WI38 (cell line): ENCODE results near the gene SHOC2.

Source experiments
- H3K4me3 ChIP-seq: 2 replicates; pipeline ENCODE4 v1.5.1; 2011; ENCODE audit warnings: low read depth, mild to moderate bottlenecking, control low read depth, low read length
- TF ChIP-seq, protein P1 (sequence below): IDR thresholded peaks from 2 replicates; pipeline ENCODE4 v1.5.1; 2012; ENCODE audit warnings: low read depth, mild to moderate bottlenecking, control low read depth, low read length

SHOC2 gene

DNA sequence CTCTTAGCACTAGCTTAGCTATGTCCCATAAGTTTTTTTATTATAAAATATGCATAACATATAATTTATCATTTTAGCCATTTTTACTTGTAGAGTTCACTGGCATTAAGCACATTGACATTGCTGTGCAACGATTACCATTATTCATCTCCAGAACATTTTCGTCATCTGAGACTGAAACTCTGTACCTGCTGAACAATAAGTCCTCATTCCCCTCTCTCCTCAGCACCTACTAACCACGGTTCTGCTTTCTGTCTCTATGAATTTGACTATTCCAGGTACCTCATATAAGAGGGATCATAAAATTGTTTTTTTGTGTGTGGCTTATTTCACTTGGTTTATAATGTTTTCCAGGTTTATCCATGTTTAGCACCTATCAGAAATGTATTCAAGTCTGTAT, 64.1 kb downstream of the SHOC2 start:
- no peak overlapping the region for H3K4me3 ChIP-seq
- TF ChIP-seq, protein P1, sequence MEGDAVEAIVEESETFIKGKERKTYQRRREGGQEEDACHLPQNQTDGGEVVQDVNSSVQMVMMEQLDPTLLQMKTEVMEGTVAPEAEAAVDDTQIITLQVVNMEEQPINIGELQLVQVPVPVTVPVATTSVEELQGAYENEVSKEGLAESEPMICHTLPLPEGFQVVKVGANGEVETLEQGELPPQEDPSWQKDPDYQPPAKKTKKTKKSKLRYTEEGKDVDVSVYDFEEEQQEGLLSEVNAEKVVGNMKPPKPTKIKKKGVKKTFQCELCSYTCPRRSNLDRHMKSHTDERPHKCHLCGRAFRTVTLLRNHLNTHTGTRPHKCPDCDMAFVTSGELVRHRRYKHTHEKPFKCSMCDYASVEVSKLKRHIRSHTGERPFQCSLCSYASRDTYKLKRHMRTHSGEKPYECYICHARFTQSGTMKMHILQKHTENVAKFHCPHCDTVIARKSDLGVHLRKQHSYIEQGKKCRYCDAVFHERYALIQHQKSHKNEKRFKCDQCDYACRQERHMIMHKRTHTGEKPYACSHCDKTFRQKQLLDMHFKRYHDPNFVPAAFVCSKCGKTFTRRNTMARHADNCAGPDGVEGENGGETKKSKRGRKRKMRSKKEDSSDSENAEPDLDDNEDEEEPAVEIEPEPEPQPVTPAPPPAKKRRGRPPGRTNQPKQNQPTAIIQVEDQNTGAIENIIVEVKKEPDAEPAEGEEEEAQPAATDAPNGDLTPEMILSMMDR, result no peak

DNA sequence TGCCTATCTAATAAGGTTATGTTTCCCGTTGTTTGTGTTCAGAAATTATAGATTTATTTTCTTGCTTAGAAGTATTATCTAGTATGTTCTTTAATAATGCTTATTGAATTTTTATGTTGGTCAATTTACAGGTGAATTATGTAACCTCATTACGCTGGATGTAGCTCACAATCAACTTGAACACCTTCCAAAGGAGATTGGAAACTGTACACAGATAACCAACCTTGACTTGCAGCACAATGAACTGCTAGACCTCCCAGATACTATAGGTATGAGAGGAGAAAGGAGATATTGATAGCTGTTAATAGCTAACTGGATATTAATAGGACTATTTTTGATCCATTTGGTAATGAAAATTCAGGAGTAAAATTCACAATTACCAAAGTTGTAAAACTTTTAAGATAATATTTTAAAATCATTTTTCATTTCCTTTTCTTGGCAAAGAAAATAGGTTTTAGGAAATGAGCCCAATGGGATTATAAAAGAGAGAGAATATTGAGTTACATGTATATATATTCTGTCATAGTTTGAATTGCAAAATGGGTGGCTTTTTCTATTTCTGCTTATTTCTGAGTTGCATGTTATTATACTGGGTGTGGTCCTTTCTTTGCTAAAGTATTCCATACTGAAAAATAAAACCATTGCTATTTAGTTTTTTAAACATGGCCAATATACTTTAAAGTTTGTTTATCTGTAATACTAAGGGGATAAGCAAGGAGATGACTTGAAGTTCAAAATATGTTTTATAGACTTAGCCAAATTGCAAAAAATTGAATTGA, 66.3 kb downstream of the SHOC2 start:
- TF ChIP-seq, protein P1, result no peak
- H3K4me3 ChIP-seq, result no peak overlapping the region

DNA sequence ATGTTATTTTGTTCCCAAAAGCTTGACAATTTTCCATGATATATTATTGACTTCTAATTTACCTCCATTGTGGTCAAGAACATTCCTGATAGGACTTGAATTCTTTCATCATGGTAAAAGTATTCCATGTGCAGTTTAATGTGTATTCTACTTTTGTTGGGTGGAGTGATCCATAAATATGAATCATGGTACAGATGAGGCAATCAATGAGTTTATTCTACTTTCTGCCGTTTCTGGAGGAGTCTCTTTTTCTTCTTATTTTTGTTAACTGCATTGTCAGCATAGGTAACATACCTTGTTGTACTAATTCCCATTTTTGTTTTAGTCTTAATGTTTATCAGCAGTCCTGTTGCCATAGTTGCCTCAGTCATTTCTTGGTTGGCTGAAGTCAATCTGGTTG, 69.6 kb downstream of the SHOC2 start:
- no peak overlapping the region for H3K4me3 ChIP-seq
- TF ChIP-seq, protein P1, result no peak

DNA sequence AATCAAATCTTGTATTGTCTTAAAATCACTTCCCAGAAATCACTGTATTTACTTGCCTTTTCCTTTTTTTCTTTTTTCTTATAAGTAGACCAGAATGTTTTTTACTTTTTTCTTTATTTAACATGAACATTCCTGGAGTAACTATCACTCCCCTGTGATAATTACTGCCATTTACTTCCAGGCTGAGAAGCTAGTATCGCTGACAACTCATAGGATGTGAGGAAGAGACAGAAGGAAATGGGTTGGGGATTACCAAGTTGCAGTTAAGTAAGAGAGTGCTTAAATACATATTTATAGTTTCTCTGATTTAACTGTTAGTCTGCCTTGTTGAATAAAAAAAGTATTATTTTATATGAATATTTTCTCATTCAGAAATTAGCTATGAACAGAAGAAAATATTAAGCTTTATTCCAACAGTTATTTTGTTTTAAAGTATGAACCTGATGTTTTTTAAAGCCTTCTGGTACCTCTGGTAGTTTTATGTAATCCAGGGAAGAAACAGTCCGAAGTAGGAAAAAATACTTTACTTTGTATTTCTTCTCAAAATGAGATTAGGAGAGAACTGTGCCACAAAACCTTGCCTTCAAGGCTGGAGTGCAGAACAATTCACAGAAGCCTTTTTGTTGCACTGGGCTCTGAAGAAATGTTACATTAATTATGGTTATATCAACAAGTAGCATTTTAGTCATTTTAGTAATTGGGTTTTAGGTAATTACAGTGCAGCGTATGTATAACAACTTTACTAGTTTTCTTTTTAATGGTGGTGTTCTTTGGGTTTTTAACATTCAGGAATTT, 72.8 kb downstream of the SHOC2 start:
- TF ChIP-seq, protein P1, result no peak
- H3K4me3 ChIP-seq, result no peak overlapping the region

DNA sequence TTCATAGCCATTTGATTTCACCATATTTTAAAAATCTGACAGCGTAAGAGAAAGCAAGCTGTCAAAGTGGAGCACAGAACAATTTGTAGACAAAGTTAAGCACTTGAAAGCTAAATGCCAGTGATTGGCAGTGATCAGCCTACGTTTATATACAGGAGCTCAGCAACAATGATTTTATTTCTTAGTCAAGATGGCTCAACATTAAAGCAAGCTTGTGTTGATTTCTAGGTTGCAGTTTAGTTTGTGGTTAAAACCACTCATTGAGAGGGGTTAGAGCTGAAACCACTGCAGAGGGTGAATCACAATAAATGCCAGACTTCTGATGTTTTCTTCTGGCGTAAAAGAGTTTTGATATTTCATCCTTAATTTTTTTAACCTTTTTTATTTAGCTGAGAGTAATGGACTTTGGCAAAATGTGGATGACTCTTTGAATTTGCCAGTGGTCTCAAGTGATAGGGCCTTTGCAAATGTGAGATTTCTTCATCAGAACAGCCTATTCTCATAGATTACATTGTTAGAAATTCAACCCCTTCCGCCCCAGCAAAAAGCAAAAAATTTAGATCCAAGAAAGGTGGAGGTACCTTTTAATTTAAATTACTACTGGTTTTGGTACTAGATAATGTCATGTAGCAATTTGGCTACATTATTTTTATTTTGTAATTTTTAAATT, 73.8 kb downstream of the SHOC2 start:
- TF ChIP-seq, protein P1, result no peak

DNA sequence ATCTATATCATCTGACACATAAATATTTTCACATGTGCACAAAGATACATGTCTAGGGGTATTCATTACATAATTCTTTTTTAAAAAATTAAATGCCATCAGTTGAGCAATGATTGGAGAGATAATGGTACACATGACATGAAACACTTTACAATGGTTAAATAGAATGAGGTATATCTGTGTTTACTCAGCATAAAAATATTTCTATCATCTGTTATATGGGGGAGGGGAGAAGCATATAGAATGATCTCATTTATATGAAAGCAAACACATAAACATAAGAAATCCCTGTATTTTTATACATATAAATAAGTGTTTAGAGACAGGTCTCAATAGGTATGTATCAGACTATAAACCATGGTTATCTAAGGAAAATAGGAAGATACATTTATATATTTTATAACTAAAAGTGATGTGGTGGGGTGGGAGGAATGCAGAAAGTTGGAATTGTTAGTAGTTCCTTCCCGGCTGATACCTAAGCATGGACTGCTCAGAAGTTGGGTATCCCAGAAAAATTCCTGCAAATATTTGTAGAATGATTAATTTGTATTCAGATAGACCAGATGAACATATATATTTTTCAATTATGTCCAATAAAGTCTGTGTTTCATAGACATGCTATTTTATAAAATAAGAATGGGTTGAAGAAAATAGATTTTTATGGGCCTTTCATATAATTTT, 75.1 kb downstream of the SHOC2 start:
- H3K4me3 ChIP-seq, result no peak overlapping the region
- TF ChIP-seq, protein P1, result no peak

More for the DNA sequence above, 73.8 kb downstream of the SHOC2 start:
- H3K4me3 ChIP-seq, result no peak overlapping the region
